D341Med (cell line): Measurements from ENCODE around the gene ELMOD2.

Experiments used
- DNase-seq: peaks from one replicate; pipeline ENCODE4 v3.0.0; 2012; ENCODE audit warnings: low spot score

ELMOD2 gene

DNA sequence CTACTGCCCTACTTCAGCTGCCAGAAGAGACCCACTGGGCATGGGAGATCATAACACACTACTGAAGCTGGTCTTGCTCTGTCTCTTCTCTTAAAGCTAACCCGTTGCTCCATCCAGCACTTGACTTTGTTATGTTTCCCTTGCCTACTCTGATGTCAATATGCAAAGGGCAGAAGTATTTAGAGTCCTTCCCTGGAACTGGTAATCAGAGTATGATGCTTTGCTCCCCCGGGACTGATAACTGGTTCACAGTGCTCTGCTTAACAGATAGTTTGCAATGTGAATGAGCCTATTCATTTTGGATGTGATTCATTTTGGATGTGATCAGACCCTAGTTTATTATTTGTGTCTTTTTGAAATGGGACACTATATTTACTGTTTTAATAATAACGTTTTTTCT, 57.1 kb downstream of the ELMOD2 start:
- DNase-seq = no peak

DNA sequence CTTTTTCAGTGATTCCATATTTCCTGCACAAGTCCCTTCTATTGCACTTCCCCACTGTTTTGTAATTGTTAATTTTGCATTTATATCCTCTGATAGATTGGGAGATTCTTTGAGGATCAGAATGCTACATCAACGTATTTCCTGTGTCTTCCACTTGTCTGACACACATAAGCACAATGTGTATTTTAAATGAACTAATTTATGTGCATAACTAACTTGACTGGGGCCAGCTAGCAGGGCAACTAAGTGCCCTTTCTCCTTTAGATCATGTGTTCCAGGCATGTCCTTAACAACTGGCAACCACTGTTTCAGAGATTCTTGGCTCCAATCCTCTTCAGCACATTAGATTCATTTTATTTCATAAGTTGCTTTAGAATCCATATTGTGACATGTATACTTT, 60.5 kb downstream of the ELMOD2 start:
- no peak for DNase-seq

DNA sequence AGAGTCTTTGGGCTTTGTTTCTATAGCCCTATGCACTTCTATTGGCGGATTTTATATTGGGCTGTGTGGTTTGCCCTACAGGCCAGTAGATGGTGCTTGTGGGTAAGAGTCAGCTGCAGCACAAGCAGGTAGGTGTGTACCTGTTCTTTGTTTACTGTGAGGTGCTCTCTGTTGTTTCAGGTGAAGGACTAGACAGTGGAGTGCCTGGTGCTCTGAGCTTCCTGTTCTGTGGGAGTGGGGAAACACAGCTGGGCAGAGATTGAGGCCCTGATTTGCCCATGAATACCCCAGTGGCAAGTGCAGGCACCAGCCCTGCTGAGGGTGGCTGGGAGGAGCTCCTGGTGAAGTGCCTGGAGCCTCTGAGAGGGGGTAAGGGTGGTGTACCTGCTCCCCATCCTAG, 71.1 kb downstream of the ELMOD2 start:
- DNase-seq = peak; percentile 58

DNA sequence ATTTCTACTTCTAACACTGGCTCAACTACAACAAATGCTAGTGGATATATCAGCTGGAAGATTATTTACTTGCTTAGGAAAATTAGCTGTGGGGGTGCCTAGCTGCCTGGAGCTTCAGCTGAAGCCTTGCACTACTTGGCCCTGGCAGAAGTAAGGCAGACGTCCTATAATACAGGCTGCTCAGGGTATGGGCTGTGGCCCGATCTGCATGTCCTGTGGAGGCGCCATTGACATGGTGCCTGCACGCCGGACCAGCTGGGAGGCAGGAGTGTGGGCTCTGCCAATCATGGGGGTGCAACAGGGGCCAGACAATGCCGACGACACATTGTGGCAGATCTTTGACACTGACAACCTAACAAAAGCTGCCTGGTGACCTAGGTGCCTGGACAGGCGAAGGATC, 76.4 kb downstream of the ELMOD2 start:
- DNase-seq = no peak

DNA sequence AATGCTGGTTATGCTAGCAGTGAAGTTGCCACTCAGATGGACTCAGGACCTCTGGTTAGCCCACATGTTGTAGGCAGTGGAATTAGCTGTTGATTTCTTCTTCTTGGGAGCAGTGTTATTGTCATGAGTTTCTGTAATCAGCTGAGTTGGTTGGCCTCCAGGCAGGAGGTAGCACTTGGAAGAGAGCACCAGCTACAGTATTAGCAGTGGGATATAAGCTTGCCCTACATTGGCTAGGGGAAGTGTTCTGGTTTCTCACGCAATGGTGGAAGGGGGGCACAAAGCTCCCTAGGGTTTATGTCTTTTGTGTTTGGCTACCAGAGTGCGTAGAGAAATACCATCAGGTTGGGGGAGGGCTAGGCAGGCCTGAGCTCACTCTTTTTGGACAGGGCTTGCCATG, 78.7 kb downstream of the ELMOD2 start:
- DNase-seq = no peak

DNA sequence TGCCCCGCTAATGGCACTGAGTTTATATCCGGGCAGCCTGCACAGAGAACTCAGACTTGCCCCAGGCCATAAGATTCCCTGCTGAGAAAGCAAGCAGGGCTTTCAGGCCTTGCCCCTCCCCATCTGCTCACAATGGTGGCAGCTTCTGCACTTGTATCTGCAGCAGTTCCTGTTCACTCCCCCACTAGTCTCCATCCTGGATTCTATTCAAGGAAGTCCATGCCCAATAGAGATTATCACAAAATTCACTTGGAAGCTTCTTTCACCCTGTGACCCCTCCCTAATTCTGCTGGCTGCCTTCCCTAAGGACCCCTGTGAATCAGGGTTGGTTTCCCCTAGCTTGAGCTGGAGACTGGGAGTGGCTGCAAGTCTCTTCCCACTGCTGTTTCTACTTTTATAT, 79.3 kb downstream of the ELMOD2 start:
- DNase-seq = no peak
